Measurements from ENCODE around the gene FBXL7.

The FBXL7 gene

DNA sequence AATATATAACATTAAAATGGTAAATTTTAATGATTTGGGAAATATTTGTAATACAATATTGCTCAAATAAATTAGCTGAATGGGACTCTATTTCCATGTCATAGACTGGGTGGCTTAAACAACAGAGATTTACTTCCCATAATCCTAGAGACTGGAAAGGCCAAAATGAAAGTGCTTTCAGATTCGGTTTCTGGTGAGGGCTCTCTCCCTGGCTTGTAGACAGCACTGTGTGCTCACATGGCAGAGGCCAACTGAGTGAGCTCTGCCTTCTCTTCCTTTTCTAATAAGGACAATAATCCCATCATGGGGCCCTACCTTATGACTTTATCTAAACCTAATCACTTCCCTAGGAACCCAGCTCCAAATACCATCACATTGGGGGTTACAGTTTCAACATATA lies 483.4 kb downstream of the FBXL7 start:
- H3K4me1 Mint-ChIP-seq, result no peaks in the 10 kb centered on the region
- ATAC-seq, result no peak
- no peak overlapping the region for H3K27ac Mint-ChIP-seq
- no peaks in the 10 kb centered on the region for H3K27me3 Mint-ChIP-seq
- no peak for DNase-seq
- H3K4me3 Mint-ChIP-seq, result no peak overlapping the region
- H3K9me3 Mint-ChIP-seq, result peaks cover 0 to 6% of the 10 kb centered on the region in 2 donors

Measured in stimulated activated naive CD8-positive, alpha-beta T cell treated with anti-CD3 and anti-CD28 coated beads, Interleukin-15, amount 100 ng/mL, for 72 hours (primary cell).